H9 (cell line): ENCODE results near the gene ALKBH8. TPM values are rescaled to one million over a fixed set of nuclear protein-coding genes. Genes with fewer than 3 reads are reported as not detected.

ENCODE experiments used
- DNase-seq: peaks from one replicate; pipeline ENCODE4 v3.0.0-alpha.2; 2017
- H2AFZ ChIP-seq: one replicate; pipeline ENCODE4 v1.6.1; 2013; ENCODE audit warnings: mild to moderate bottlenecking, low read length, control low read depth, moderate library complexity
- H2AK5ac ChIP-seq: 2 replicates; pipeline ENCODE4 v1.6.1; 2013; ENCODE audit warnings: low read length, control low read depth, mixed read lengths; ENCODE audit not compliant: insufficient read length
- H2BK120ac ChIP-seq: one replicate; pipeline ENCODE4 v1.6.1; 2013; ENCODE audit warnings: low read depth, mild to moderate bottlenecking, low read length, control low read depth, inconsistent platforms; ENCODE audit not compliant: poor library complexity, severe bottlenecking
- H2BK12ac ChIP-seq: 2 replicates; pipeline ENCODE4 v1.6.1; 2013; ENCODE audit warnings: low read length, control low read depth, mixed read lengths, low read depth; ENCODE audit not compliant: insufficient read length
- H2BK15ac ChIP-seq: 2 replicates; pipeline ENCODE4 v1.6.1; 2013; ENCODE audit warnings: low read depth, low read length, control low read depth
- H2BK20ac ChIP-seq: one replicate; pipeline ENCODE4 v1.6.1; 2013; ENCODE audit warnings: low read depth, mild to moderate bottlenecking, low read length, control low read depth, inconsistent platforms; ENCODE audit not compliant: poor library complexity, severe bottlenecking
- H2BK5ac ChIP-seq: 2 replicates; pipeline ENCODE4 v1.6.1; 2013; ENCODE audit warnings: low read length, control low read depth, mixed read lengths; ENCODE audit not compliant: insufficient read length
- H3K14ac ChIP-seq: 2 replicates; pipeline ENCODE4 v1.6.1; 2013; ENCODE audit warnings: low read length, control low read depth; ENCODE audit not compliant: insufficient read depth
- H3K18ac ChIP-seq: 2 replicates; pipeline ENCODE4 v1.6.1; 2013; ENCODE audit warnings: low read depth, mild to moderate bottlenecking, mixed read lengths, low read length, control low read depth; ENCODE audit not compliant: insufficient read length
- H3K23ac ChIP-seq: 2 replicates; pipeline ENCODE4 v1.6.1; 2013; ENCODE audit warnings: low read length, control low read depth, mixed read lengths, low read depth; ENCODE audit not compliant: insufficient read length
- H3K23me2 ChIP-seq: 2 replicates; pipeline ENCODE4 v1.6.1; 2013; ENCODE audit warnings: low read depth, mild to moderate bottlenecking, mixed read lengths, low read length, control low read depth; ENCODE audit not compliant: insufficient read length, poor library complexity, severe bottlenecking
- H3K27ac ChIP-seq: 2 replicates; pipeline ENCODE4 v1.5.1; 2013; ENCODE audit warnings: low read length, control low read depth, mixed read lengths, low read depth; ENCODE audit not compliant: insufficient read length
- H3K27me3 ChIP-seq: 2 replicates; pipeline ENCODE4 v1.6.1; 2013; ENCODE audit warnings: low read length, control low read depth, inconsistent platforms; ENCODE audit not compliant: insufficient read depth
- H3K4ac ChIP-seq: 2 replicates; pipeline ENCODE4 v1.6.1; 2013; ENCODE audit warnings: low read depth, mild to moderate bottlenecking, control low read depth, inconsistent platforms, low read length, moderate library complexity
- H3K4me1 ChIP-seq: 2 replicates; pipeline ENCODE4 v1.6.1; 2013; ENCODE audit warnings: low read length, control low read depth, inconsistent platforms; ENCODE audit not compliant: insufficient read depth
- H3K4me2 ChIP-seq: 2 replicates; pipeline ENCODE4 v1.6.1; 2013; ENCODE audit warnings: low read length, control low read depth, mixed read lengths; ENCODE audit not compliant: insufficient read length, insufficient read depth
- H3K56ac ChIP-seq: 2 replicates; pipeline ENCODE4 v1.6.1; 2013; ENCODE audit warnings: low read depth, mild to moderate bottlenecking, mixed read lengths, low read length, control low read depth; ENCODE audit not compliant: insufficient read length
- H3K79me1 ChIP-seq: 2 replicates; pipeline ENCODE4 v1.6.1; 2013; ENCODE audit warnings: low read depth, mild to moderate bottlenecking, moderate library complexity, low read length, control low read depth, inconsistent platforms; ENCODE audit not compliant: insufficient read depth, poor library complexity, severe bottlenecking
- H3K79me2 ChIP-seq: 2 replicates; pipeline ENCODE4 v1.6.1; 2013; ENCODE audit warnings: low read length, control low read depth, inconsistent platforms; ENCODE audit not compliant: insufficient read depth
- H3K9ac ChIP-seq: 2 replicates; pipeline ENCODE4 v1.6.1; 2013; ENCODE audit warnings: low read length, control low read depth, mixed read lengths; ENCODE audit not compliant: insufficient read length; ENCODE audit errors: extremely low read depth
- H3K9me3 ChIP-seq: one replicate; pipeline ENCODE4 v1.6.1; 2013; ENCODE audit warnings: low read depth, low read length, inconsistent platforms; ENCODE audit not compliant: control insufficient read depth
- H3T11ph ChIP-seq: one replicate; pipeline ENCODE4 v1.6.1; 2013; ENCODE audit warnings: mild to moderate bottlenecking, low read length, control low read depth, inconsistent platforms
- H4K20me1 ChIP-seq: one replicate; pipeline ENCODE4 v1.6.1; 2013; ENCODE audit not compliant: control insufficient read depth, insufficient read length, insufficient read depth
- H4K5ac ChIP-seq: 2 replicates; pipeline ENCODE4 v1.6.1; 2013; ENCODE audit warnings: low read depth, mild to moderate bottlenecking, mixed read lengths, low read length, control low read depth; ENCODE audit not compliant: insufficient read length
- H4K8ac ChIP-seq: replicated peaks from 2 replicates; pipeline ENCODE4 v1.6.1; 2013; ENCODE audit warnings: low read length, control low read depth, mixed read lengths, low read depth; ENCODE audit not compliant: insufficient read length
- H4K91ac ChIP-seq: 2 replicates; pipeline ENCODE4 v1.6.1; 2013; ENCODE audit warnings: low read depth, mild to moderate bottlenecking, moderate library complexity, mixed read lengths, low read length, control low read depth; ENCODE audit not compliant: insufficient read length
- H3K27ac Mint-ChIP-seq, 3 experiments: 2 replicates in 2 of 3; 3 replicates in 1 of 3; pipeline ENCODE4 v1.8.0; 2020 to 2021; ENCODE audit warnings: mixed read lengths in 3 of 3, mild to moderate bottlenecking in 1 of 3, moderate library complexity in 1 of 3
- H3K27me3 Mint-ChIP-seq: 2 replicates; pipeline ENCODE4 v1.8.0; 2021; ENCODE audit warnings: low read depth, mild to moderate bottlenecking, moderate library complexity, mixed read lengths
- H3K36me3 Mint-ChIP-seq, 3 experiments: 2 replicates in 2 of 3; 3 replicates in 1 of 3; pipeline ENCODE4 v1.8.0; 2020 to 2021; ENCODE audit warnings: low read depth in 3 of 3, mixed read lengths in 3 of 3; ENCODE audit not compliant: insufficient read depth in 1 of 3
- H3K4me1 Mint-ChIP-seq, 2 experiments: 2 replicates each; pipeline ENCODE4 v1.8.0; 2020; ENCODE audit warnings: mixed read lengths in 2 of 2
- H3K4me3 Mint-ChIP-seq, 2 experiments: 2 replicates in 1 of 2; 3 replicates in 1 of 2; pipeline ENCODE4 v1.8.0; 2020 to 2021; ENCODE audit warnings: mild to moderate bottlenecking in 2 of 2, mixed read lengths in 2 of 2, moderate library complexity in 1 of 2
- H3K9me3 Mint-ChIP-seq, 2 experiments: 2 replicates in 1 of 2; 3 replicates in 1 of 2; pipeline ENCODE4 v1.8.0; 2020; ENCODE audit warnings: mild to moderate bottlenecking in 2 of 2, mixed read lengths in 2 of 2, moderate library complexity in 1 of 2
- WGBS: extraction: QIAGEN DNeasy Blood & Tissue Kit; methylation state at CpG from one replicate; pipeline ENCODE4 v1.1.7; 2013; ENCODE audit warnings: missing lambda C conversion rate, low lambda C conversion rate, mixed read lengths; ENCODE audit not compliant: insufficient read length; ENCODE audit errors: extremely low coverage; 5-methylcytosine and 5-hydroxymethylcytosine counted together
- total RNA-seq: library from RNA; stranded (reverse); gene quantifications from 2 replicates; pipeline ENCODE4 v1.2.1, GENCODE V29; 2021
- TF ChIP-seq, protein P1 (sequence below): fragments of 200-600 bp; sonication (generic); conservative IDR thresholded peaks from 3 replicates; pipeline ENCODE4 v1.8.0; 2021; ENCODE audit warnings: antibody characterized with exemption, mild to moderate bottlenecking

ALKBH8 gene
- total RNA-seq, 1 experiment from 2014 or later, result 12.7 TPM

GRCh38 chr11:107468596-107468995, 96.9 kb downstream of the ALKBH8 start:
- no peak overlapping the region for H3K4ac ChIP-seq
- H3K23me2 ChIP-seq, result no peaks in the 10 kb centered on the region
- Mint-ChIP-seq H3K27ac (no peak overlapping the region), H3K36me3 (no peaks in the 10 kb centered on the region), H3K9me3 (peaks cover 3 to 7% of the 10 kb centered on the region in 2 experiments; a peak in 4 of 5 replicates), H3K4me3 (no peak overlapping the region), H3K4me1 (no peaks in the 10 kb centered on the region), H3K27me3 (peaks cover 13% of the 10 kb centered on the region)
- no peak overlapping the region for H2AK5ac ChIP-seq
- H4K8ac ChIP-seq, result no peak overlapping the region
- no peak overlapping the region for H3K9ac ChIP-seq
- H3K27me3 ChIP-seq, result no peaks in the 10 kb centered on the region
- H3K4me1 ChIP-seq, result no peaks in the 10 kb centered on the region
- H2BK12ac ChIP-seq, result no peak overlapping the region
- no peak overlapping the region for H3K27ac ChIP-seq
- H2BK120ac ChIP-seq, result no peak overlapping the region
- no peak overlapping the region for H2BK5ac ChIP-seq
- DNase-seq, result no peak
- no peak overlapping the region for H3K18ac ChIP-seq
- no peak overlapping the region for H3K14ac ChIP-seq
- no peak overlapping the region for H4K5ac ChIP-seq
- WGBS, result no CpG with 5 or more reads among the region's 3 CpGs
- no peak overlapping the region for H3K56ac ChIP-seq
- TF ChIP-seq, protein P1, sequence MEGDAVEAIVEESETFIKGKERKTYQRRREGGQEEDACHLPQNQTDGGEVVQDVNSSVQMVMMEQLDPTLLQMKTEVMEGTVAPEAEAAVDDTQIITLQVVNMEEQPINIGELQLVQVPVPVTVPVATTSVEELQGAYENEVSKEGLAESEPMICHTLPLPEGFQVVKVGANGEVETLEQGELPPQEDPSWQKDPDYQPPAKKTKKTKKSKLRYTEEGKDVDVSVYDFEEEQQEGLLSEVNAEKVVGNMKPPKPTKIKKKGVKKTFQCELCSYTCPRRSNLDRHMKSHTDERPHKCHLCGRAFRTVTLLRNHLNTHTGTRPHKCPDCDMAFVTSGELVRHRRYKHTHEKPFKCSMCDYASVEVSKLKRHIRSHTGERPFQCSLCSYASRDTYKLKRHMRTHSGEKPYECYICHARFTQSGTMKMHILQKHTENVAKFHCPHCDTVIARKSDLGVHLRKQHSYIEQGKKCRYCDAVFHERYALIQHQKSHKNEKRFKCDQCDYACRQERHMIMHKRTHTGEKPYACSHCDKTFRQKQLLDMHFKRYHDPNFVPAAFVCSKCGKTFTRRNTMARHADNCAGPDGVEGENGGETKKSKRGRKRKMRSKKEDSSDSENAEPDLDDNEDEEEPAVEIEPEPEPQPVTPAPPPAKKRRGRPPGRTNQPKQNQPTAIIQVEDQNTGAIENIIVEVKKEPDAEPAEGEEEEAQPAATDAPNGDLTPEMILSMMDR, result no peak
- H2AFZ ChIP-seq, result no peak overlapping the region
- H4K20me1 ChIP-seq, result no peaks in the 10 kb centered on the region
- H2BK20ac ChIP-seq, result no peak overlapping the region
- no peaks in the 10 kb centered on the region for H3K79me2 ChIP-seq
- no peak overlapping the region for H3K4me2 ChIP-seq
- H3T11ph ChIP-seq, result no peak overlapping the region
- H3K9me3 ChIP-seq, result no peaks in the 10 kb centered on the region
- H3K79me1 ChIP-seq, result no peaks in the 10 kb centered on the region
- no peak overlapping the region for H2BK15ac ChIP-seq
- H3K23ac ChIP-seq, result no peak overlapping the region
- no peak overlapping the region for H4K91ac ChIP-seq
